Stimulated activated CD4-positive, alpha-beta T cell treated with anti-CD3 and anti-CD28 coated beads, TNF-alpha, amount 100 ng/mL, for 1 hour (primary cell): ENCODE results near the gene PER3.

ENCODE experiments used
- DNase-seq, 3 donors: peaks; one replicate each; pipeline ENCODE4 v3.0.0-alpha.2; 2020; ENCODE audit warnings: low read depth in 3 of 3, low spot score in 1 of 3

PER3 gene

GRCh38 chr1:7783826-7784491 is at the start of gene PER3:
Gene PER3 (plus strand): TSS chr1:7784291. CDS start chr1:7784878, 587 bp downstream.
- DNase-seq = peak; percentile 79 to 85 (median 79)

GRCh38 chr1:7738044-7738443 is 46.0 kb upstream of the PER3 start:
- no peak for DNase-seq

- no peak for DNase-seq
These were observed 40.7 kb upstream of the PER3 start for GRCh38 chr1:7743346-7743745.

DNA sequence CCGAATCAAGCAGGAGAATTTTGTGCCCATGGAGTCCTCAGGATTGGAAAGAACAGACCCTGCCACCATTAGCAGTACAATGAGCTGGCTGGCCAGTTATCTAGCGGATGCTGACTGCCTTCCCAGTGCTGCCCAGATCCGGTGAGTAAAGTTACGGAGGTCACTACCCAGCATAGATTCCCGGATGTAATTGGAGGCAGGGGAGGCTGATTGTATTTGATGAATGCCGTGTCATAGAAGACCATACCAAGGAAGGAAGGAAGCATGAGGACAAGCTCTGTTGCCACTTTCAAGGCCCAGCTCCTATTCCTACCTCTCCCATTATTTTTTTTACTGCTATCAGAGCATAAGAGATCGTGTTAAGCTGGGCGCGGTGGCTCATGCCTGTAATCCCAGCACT is 39.2 kb upstream of the PER3 start:
- DNase-seq = no peak

GRCh38 chr1:7745783-7746182 is 38.3 kb upstream of the PER3 start:
- no peak for DNase-seq

GRCh38 chr1:7747605-7748004 is 36.5 kb upstream of the PER3 start:
- no peak for DNase-seq

- DNase-seq = no peak
These were observed 35.0 kb upstream of the PER3 start for GRCh38 chr1:7749126-7749525.

DNA sequence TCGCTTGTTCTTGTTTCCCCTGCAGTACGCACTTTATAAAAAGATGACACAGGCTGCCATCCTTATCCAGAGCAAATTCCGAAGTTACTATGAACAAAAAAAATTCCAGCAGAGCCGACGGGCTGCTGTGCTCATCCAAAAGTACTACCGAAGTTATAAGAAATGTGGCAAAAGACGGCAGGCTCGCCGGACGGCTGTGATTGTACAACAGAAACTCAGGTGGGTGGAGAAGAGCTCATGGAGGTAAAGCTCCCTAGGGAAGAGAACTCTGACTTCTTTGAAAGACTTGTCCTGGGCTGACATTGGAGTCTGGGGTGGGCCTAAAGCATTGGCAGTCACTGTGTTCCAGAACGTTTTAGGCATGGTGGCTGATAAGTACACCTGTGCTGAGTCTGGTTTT is 32.9 kb upstream of the PER3 start:
- DNase-seq = no peak

- peak in 2 of 3 donors; percentile 8 to 17 for DNase-seq
These were observed 31.3 kb upstream of the PER3 start for GRCh38 chr1:7752512-7753417.

DNA sequence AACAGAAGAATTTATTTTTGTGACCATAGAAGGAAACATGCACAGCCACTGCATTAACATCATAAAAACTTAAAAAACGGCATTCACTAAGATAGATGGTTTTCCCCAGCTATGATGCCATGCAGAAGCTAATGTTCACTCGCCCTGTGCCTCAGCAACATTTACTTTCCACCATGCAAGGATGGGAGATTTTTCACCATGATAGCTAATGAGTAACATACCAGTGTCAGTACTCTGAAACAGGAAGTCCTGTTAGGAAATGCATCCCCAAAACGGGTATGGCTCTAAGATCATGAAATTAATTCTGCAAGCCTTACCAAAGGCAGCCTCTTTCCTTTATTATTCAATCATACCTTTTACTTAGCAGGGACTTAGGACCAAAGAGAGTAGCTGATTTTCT is 30.4 kb upstream of the PER3 start:
- no peak for DNase-seq

DNA sequence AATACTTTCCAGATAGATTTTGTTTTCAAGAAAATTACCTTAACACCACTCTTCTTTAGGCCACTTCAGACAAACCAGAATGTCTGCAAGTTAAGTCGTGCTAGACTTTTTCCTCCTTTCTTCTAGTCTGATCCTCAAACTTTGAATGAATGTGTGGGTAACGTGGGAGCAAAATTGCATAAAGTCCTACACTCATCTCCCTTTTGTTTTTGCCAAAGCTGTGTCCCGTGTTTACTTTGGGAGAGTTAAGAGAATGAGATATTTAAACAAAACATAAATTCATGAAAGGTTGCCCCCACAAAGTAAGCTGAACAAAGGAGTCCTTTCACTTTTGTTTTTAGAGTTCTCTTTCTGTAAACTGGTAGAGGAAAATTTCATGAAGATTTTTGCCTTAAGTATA is 29.9 kb upstream of the PER3 start:
- DNase-seq = no peak

DNA sequence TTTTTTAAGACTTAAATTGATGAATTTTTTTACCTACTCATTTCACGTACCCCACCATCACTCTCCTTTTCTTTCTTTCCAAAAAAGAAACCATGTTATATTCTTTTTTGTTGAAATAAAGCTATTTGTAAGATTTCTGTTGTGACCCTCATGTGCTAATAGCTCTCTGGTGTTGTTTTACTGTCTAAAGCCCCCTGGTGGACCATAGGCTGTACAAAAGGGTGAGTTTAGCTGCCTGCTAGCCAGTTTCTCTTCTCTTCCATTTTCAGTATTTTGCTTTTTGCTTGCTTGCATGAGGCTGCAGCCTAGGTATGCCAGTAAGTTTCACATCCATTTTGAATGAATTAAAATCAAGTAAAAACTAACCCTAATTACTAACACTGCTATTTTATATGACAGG is 28.6 kb upstream of the PER3 start:
- DNase-seq = no peak

- DNase-seq = no peak
These were observed 23.8 kb upstream of the PER3 start for GRCh38 chr1:7760245-7760644.

- DNase-seq = no peak
These were observed 23.0 kb upstream of the PER3 start for GRCh38 chr1:7761103-7761502.

DNA sequence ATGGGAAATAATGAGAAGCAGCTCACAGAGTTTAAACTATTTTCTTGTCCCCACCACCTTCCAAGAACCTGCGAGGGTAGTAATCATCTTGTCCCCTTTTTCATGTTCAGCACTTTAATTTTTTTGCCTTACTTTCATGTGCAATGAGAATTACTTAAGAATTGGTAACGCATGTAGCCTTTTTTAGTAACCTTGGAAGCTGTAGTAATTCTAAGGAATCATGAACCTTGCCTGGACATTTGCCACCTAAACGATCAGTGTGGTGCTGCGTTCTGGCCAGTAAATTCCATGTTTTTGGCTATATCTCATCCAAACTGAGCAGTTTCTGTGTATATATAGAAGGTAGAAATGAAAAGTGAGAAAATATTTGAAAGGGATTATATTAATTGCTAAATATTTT is 16.9 kb upstream of the PER3 start:
- DNase-seq = no peak

- no peak for DNase-seq
These were observed 15.5 kb upstream of the PER3 start for GRCh38 chr1:7768583-7768982.

- DNase-seq = no peak
These were observed 14.2 kb upstream of the PER3 start for GRCh38 chr1:7769673-7770412.

GRCh38 chr1:7770669-7770996 is 13.5 kb upstream of the PER3 start:
- DNase-seq = no peak

DNA sequence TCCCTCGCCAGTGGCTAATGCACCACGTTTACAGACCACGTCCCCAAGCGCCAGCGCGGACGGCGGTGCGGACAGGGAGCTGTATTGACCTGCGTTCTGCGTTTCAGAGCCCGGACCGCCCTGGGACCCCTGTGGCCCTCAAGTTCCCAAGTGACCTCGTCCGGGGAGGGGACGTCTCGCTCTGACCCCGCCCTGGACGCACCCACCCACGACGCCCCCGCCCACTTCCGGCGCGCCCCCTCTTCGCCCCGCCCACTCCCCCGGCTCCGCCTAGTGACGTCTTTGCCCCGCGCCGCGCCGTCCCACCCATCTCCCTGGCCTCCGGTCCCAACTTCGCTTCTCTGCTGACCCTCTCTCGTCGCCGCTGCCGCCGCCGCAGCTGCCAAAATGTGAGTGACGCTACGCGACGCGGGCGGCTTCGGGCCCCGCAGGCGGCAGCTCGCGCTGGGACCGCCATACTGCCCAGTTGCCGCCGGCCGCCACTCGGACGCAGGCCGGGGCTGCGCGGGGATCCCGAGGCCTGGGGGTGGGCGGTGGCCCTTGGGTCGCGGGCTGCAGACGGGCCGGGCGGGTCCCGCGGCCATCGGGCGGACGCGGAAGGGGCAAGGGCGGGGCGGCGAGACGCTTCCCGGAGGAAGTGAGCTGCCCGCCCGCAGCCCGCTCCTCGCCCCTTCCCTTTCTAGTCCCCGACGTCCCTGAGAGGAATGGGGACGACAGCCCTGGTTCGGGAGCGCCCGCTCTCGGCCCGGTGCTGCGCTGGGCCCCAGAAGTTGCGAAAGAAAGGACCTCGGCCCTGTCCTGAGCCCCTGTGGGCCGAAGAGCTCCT is 12.9 kb upstream of the PER3 start, which contains the start of gene VAMP3:
Gene VAMP3 (plus strand): TSS at position 300 of the 826 bp plus-strand sequence. CDS start 88 bp downstream, at position 388.
- DNase-seq = peak; percentile 63 to 92 (median 76)

- DNase-seq = no peak
These were observed 12.2 kb upstream of the PER3 start for GRCh38 chr1:7771823-7772299.

GRCh38 chr1:7777591-7777990 is 6.5 kb upstream of the PER3 start:
- no peak for DNase-seq
